PC-9 (cell line): ENCODE results near the gene GOLPH3.

ENCODE experiments used
- EZH2 ChIP-seq: fragments of 200-600 bp; sonication (generic); IDR thresholded peaks from 2 replicates; pipeline ENCODE4 v1.8.0; 2017; ENCODE audit warnings: antibody characterized with exemption, low read depth
- TF ChIP-seq, protein P1 (sequence below): fragments of 200-600 bp; sonication (generic); conservative IDR thresholded peaks from 2 replicates; pipeline ENCODE4 v1.6.1; 2017; ENCODE audit warnings: mixed run types, antibody characterized with exemption, mild to moderate bottlenecking, moderate library complexity

DNA sequence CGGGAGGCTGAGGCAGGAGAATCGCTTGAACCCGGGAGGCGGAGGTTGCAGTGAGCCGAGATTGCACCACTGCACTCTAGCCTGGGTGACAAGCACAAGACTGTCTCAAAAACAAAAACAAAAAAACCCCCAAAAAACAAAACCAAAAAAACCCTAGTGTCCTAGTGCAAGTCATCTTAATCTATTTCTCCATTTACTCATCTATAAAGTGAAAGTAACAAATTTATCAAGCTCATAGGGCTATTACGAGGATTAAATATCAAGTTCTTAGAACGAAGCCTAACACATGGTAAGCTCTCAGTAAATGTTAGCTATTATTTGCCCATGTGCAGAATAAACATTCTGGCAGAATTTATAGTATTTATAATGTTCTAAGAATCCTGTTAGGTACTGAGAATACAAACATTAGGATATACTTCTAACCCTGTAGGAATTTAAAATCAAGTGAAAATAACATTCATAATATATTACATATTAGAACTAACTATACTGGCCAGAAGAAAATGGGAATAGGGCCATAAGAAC is 45.0 kb downstream of the GOLPH3 start:
- TF ChIP-seq, protein P1, sequence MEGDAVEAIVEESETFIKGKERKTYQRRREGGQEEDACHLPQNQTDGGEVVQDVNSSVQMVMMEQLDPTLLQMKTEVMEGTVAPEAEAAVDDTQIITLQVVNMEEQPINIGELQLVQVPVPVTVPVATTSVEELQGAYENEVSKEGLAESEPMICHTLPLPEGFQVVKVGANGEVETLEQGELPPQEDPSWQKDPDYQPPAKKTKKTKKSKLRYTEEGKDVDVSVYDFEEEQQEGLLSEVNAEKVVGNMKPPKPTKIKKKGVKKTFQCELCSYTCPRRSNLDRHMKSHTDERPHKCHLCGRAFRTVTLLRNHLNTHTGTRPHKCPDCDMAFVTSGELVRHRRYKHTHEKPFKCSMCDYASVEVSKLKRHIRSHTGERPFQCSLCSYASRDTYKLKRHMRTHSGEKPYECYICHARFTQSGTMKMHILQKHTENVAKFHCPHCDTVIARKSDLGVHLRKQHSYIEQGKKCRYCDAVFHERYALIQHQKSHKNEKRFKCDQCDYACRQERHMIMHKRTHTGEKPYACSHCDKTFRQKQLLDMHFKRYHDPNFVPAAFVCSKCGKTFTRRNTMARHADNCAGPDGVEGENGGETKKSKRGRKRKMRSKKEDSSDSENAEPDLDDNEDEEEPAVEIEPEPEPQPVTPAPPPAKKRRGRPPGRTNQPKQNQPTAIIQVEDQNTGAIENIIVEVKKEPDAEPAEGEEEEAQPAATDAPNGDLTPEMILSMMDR, result no peak
- no peak for TF ChIP-seq EZH2
